D721Med (cell line): ENCODE measurements around the gene NEK7.
A peak's percentile ranks its signal among the peaks of the same experiment; 100 is the strongest.
"Not testable (repeated sequence)": the region's sequence is repeated elsewhere in the genome, so short reads cannot be mapped to it uniquely, and the experiment has no call there.

Source experiments
- DNase-seq: peaks from one replicate; pipeline ENCODE4 v3.0.0; 2011; ENCODE audit warnings: low spot score; ENCODE audit not compliant: insufficient read length
- FAIRE-seq: peaks from 2 replicates; lab custom pipeline; 2011; peaks lifted over from hg19 to GRCh38; lab: Jason Lieb, UNC
- CTCF ChIP-seq: IDR thresholded peaks from 2 replicates; pipeline ENCODE4 v1.5.1; 2012; ENCODE audit warnings: mild to moderate bottlenecking, control low read depth; ENCODE audit not compliant: insufficient read depth; ENCODE audit errors: missing control alignments

The NEK7 gene

DNA sequence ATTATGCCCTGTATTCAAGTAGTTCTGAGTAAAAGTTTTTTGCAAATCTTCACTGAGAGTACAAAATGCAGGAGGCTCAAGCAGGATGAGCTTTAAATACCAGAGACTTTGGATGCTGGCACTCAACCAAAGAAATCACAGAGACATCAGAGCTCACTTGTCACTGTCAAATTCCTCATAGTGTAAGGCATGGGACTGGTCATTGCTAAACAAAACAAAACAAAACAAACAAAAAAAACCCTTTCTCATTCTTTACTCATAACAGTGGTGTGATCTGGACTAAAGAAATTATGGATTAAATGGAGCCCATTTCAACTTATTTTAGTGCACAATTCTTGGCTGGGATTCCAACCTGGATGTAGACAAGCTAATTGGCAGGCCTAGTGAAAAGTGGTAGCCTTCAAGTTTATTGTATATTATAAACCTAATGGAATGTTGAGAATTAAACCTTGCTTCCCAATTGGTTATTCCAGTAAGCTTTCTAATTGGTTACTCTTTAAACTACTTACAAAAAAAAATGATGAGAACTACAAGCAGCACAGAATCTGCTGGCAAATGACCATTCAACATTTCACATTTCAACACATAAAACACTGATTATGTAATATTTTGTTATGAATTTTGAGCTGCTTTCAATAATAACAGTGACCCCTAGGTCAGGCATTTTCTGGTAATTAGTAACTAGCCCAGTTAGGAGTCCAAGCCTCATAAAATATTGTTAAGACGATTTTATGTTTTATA, 30.6 kb upstream of the NEK7 start:
- no peak for DNase-seq
- peak; percentile 6 for FAIRE-seq
- TF ChIP-seq CTCF, result no peak

DNA sequence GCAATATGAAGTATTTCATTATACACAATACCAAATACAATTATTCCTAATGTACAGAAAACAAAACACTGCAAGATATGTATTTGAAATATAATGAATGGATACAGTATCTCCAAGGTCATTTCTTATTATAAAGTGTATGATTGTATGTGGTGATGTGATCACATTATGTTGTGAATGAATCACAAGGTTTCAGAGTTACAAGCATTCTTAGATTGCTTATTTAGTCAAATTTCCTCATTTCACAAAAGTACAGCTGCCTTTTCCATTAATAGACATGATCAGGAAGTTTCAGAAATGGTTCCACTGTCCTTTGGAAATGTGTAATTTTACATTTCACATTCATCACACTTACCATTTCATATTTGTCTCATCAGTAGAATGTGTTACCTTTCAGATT, 28.3 kb upstream of the NEK7 start:
- DNase-seq, result no peak
- no peak for FAIRE-seq
- no peak for TF ChIP-seq CTCF

DNA sequence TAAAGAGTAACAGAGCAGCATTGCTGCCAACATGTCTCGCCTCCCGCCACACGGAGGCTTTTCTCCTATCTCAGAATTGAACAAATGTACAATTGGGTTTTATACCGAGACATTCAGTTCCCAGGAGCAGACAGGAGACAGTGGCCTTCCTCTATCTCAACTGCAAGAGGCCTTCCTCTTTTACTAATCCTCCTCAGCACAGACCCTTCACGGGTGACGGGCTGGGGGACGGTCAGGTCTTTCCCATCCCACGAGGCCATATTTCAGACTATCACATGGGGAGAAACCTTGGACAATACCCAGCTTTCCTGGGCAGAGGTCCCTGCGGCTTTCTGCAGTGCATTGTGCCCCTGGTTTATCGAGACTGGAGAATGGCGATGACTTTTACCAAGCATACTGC, 26.7 kb upstream of the NEK7 start:
- not testable (repeated sequence) for FAIRE-seq, DNase-seq

DNA sequence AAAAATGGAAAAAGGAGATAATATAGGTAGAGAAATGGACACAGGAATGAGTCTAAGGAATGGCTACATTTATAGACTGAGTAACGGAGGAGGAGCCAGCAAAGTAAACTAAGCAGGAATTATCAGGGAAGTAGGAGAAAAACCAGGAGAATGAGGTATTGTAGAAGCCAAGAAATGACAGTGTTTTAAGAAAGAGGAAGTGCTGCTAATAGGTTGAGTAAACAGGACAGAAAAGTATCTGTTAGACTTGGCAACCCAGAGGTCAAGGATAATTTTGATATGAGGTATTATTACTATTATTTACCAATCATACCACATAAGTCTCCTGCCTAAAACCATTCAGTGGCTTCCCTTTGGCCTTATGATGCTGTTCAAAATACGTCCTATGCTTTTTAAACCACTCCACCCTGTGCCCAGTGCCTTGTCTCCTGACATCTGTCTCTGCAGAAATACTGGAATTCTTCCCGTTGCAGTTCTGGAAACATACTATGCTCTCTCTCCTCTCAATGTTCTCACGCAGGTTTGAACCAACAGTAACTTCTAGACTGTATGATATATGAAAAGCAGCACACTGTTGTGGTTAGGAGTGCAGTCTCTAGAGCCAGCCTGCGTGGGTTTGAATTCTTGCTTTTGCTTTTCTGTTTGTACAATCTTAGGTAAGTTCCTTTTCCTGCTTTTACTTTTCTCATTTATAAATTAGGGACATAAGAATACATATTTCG, 24.6 kb upstream of the NEK7 start:
- FAIRE-seq (no peak), DNase-seq (no peak)
- TF ChIP-seq CTCF, result no peak

DNA sequence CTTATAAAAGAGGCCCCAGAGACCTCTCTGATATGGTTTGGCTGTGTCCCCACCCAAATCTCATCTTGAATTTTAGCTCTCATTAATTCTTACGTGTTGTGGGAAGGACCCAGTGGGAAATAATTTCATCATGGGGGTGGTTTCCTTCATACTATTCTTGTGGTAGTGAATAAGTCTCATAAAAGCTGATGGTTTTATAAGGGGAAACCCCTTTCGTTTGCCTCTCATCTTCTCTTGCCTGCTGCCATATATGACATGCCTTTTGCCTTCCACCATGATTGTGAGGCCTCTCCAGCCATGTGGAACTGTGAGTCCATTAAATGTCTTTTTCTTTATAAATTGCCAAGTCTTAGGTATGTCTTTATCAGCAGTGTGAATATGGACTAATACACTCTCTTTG, 22.5 kb upstream of the NEK7 start:
- DNase-seq (no peak), FAIRE-seq (no peak)
- no peak for TF ChIP-seq CTCF

DNA sequence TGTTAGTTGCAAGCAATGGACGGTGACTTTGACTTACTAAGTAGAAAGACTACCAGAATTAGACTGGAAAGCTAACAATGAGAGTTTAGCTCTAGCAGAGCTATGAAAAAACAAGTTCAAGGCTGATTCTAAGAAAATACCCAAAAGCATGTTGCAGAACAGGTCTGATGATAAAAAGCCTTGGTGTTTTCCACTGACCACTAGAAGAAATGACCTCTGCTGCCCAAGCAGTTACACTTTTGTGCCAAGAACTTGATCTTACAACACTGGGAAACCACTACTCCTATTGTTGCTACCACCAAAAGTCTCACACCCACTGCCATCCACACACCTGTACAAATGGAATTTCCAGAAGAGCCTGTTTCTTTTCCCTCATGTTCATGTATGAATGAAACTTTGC, 21.4 kb upstream of the NEK7 start:
- no peak for TF ChIP-seq CTCF
- FAIRE-seq, result no peak

DNA sequence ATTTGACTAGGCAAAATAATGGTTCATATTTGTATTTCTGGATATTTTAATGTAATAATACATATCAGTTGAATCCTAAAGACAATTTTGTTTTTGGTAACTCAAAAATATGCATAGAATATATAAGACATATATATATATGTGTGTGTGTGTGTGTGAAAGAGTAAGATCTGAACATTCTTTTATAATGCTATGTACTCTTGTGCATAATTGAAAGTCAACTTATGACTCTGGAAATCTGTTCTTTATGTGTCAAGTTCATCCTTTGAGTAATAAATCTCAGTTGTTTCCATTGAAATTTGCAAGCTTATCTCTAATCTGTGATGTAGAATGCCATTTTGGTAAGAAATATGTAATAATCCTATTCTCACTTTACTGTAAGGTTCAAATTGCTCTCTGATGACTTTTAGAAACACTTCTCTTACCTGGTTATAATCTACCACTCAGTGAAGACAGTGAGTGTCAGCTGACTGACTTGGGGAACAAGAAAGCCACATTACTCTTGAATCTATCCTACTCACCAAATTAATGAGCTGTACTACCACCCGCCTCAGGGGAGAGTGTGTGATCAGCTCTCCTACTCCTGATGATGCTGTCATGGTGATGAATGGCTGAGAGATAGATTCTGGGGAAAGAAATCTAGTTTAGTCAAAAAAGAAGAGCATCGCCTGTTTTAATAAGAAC, 15.0 kb upstream of the NEK7 start:
- DNase-seq (no peak), FAIRE-seq (peak; percentile 58)
- TF ChIP-seq CTCF, result no peak

More for the DNA sequence above, 21.4 kb upstream of the NEK7 start:
- no peak for DNase-seq
